ENCODE measurements around the gene LAMA5. TPM values are rescaled to one million over a fixed set of nuclear protein-coding genes. Genes with fewer than 3 reads are reported as not detected.

LAMA5 gene
- total RNA-seq, 2 experiments from 2014 or later, result 0.40 to 0.63 TPM

DNA sequence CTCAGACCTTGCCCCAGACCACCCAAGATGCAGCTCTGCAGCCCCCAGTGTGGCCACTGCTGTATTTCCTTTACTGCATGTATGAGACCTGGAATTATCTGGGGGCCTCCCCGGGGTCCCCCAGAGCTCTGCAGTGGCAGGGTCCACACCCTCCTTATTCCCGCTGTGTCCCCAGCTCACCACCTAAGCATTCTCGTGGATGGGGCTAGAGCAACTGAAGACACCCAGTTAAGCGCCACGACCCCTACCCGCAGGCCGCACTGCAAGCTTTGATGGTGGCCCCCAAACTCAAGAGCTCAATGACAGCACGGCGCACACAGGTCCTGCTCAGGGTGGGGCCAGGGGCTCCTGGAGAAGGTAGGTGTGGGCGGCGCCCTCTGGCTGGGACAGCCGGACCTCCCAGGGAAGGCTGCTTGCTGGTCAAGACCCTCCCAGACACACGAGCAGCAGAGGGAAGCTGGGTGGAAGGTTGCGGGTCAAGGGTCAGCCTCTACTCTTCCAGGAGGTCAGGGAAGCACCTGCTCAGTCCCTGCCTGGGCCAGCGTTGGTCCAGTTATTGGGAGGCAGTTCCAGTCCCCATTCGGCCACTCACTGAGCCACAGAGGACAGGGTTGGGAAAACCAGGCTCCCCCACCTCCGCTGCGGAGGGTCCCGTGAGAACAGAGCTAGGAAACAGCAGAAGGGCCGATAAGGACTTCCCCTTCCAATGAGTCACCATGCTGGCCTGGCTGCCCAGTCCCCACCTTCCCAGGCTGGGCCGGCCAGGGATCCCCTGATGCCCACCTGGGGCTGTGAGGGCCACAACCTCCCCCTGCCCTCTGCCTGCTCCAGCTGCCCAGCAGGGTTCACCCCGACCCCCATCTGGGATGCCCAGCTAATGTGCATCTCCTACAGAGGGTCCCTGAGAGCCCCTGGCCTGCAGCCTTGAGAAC lies 2.9 kb downstream of the LAMA5 start:
- CTCF ChIA-PET, result interaction anchor here (1.3 to 1.9 kb wide), 2 partner anchors 18 to 62 kb away, joined by 5 read pairs; partner anchors contain the start of gene ADRM1
- POLR2A ChIA-PET, result interaction anchor here (1.0 kb wide), 1 partner anchor 62 kb away, joined by 3 read pairs; the partner anchor contains the start of gene ADRM1
- H3K27me3 Mint-ChIP-seq (ENCODE audit: low read depth), result peaks cover 11% of the 10 kb centered on the region

DNA sequence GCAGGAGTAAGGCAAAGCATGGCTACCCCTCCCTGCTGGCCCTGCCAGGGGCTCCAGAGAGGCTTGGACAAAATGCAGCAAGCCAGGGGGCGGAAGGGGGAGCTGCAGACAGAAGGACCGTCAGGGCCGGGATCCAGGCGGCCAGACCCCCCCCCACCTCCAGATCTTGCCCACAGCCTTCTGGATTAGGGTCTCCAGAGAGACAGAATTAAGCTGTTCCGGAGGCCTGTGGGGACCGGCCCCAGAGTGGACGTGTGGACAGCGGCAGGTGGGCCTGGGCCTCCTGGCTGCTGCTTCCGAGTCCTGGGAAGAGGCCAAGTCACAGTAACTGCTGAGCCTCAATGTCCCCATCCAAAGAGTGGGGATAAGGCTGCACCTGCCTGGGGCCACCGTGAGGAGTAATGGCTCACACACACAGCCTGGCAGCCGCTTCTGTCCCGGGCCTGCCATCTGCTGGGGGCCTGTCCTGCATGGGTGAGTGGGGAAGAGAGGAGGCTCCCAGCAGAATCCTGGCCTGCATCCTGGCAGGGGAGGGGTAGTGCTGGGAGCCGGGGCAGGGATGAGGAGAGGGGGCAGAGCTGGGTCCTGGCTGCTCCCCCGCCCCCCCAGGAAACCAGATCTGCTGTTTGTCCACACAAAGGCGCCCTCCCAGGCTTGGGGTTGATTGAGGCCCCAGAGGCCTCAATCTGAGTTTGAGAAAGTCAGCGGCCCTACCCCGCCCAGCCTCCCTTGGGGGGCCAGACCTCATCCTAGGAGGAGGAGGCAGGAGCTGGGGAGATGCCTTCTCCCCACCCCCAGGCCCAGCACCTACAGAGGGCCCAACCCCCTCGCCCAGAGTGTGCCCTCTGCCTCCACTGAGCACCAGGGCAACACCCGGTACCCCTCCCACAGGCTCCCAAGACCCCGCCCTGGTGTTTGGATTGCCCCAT lies 3.9 kb downstream of the LAMA5 start:
- H3K36me3 Mint-ChIP-seq (ENCODE audit: low read depth), result no peaks in the 10 kb centered on the region
- H3K4me1 Mint-ChIP-seq (ENCODE audit: low read depth), result peaks cover 2% of the 10 kb centered on the region
- no peak overlapping the region for H3K4me3 Mint-ChIP-seq
- ChIA-PET POLR2A (interaction anchor here (0.9 to 1.0 kb wide), 2 partner anchors 23 to 61 kb away, joined by 3 read pairs; partner anchors contain the start of genes ADRM1 and RPS21), CTCF (interaction anchor here (1.3 kb wide), 1 partner anchor 19 kb away, joined by 5 read pairs; no protein-coding TSS in a partner anchor)
- H3K9me3 Mint-ChIP-seq (ENCODE audit: insufficient read depth), result no peaks in the 10 kb centered on the region
- H3K27me3 Mint-ChIP-seq (ENCODE audit: low read depth), result peaks cover 4% of the 10 kb centered on the region
- ATAC-seq, result no peak
- H3K27ac Mint-ChIP-seq, result no peak overlapping the region
- DNase-seq, result no peak

More for the DNA sequence above, 2.9 kb downstream of the LAMA5 start:
- peaks cover 2% of the 10 kb centered on the region for H3K4me1 Mint-ChIP-seq (ENCODE audit: low read depth)
- ATAC-seq (no peak), DNase-seq (no peak)
- H3K4me3 Mint-ChIP-seq, result no peak overlapping the region
- no peaks in the 10 kb centered on the region for H3K9me3 Mint-ChIP-seq (ENCODE audit: insufficient read depth)
- no peak overlapping the region for H3K27ac Mint-ChIP-seq
- H3K36me3 Mint-ChIP-seq (ENCODE audit: low read depth), result no peaks in the 10 kb centered on the region

DNA sequence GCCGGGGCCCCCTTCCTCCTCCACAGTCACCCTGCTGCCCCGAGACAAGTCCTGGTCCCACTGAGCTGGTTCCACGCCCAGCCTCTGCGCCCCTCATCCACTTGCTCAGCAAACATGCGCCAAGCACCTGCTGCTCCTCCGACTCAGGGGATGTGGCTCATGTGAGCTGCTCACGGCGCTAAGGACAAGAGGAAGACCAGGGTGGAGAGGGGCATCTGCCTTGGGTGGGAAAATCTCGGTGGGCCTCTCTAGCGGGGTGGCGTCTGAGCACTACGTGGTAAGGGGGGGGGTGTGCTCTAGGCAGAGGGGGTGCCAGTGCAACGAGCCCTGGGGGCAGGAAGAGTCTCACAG lies 4.5 kb downstream of the LAMA5 start:
- H3K4me3 Mint-ChIP-seq, result no peak overlapping the region
- H3K9me3 Mint-ChIP-seq (ENCODE audit: insufficient read depth), result no peaks in the 10 kb centered on the region
- POLR2A ChIA-PET, result interaction anchor here (0.9 kb wide), 1 partner anchor 24 kb away, joined by 3 read pairs; the partner anchor contains the start of gene RPS21

DNA sequence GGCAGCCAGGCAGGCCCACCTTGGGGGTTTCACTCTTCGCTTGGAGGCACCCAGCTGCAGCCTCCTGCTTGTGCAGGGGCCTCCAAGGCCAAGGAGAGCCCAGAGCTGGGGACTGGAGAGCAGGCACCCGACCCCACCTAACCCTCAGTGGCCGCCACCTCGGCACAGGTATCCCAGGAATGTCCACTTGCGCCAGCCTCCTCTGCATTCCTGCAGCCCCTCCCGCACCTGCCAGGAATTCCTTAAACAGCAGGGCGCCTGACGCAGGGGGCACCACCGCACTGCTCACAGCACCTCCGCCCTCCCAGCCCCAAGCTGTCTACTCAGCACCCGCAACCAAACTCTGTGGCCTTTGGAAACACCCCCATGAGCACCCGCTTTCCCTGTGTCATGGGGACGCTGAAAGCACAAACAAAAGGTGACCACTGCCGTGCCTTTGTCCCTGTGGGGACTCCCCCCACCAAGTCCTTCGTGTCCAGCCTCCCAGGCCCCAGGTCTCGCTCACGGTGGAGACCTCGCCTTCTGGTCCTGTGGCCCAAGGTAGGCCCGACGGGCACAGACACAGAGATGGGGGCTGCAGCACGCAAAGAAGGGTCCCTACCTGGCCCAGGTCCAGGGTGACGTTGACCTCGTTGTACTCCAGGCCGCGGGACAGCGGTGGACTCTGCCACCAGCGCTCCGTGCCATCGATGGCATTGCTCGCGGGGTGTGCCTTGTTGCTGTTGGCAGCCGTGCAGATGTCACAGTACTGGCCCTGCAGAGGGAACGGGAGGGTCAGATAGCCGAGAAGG lies 5.1 kb downstream of the LAMA5 start:
- ATAC-seq (no peak), DNase-seq (no peak)
- ChIA-PET POLR2A (no interaction called here), CTCF (no interaction called here)
- no peaks in the 10 kb centered on the region for H3K9me3 Mint-ChIP-seq (ENCODE audit: insufficient read depth)
- no peaks in the 10 kb centered on the region for H3K4me1 Mint-ChIP-seq (ENCODE audit: low read depth)
- H3K4me3 Mint-ChIP-seq, result no peak overlapping the region
- H3K36me3 Mint-ChIP-seq (ENCODE audit: low read depth), result no peaks in the 10 kb centered on the region
- H3K27me3 Mint-ChIP-seq (ENCODE audit: low read depth), result peaks cover 3% of the 10 kb centered on the region
- H3K27ac Mint-ChIP-seq, result no peak overlapping the region

More for the DNA sequence above, 4.5 kb downstream of the LAMA5 start:
- ATAC-seq, result no peak
- no peak for DNase-seq
- H3K36me3 Mint-ChIP-seq (ENCODE audit: low read depth), result no peaks in the 10 kb centered on the region
- peaks cover under 1% of the 10 kb centered on the region for H3K4me1 Mint-ChIP-seq (ENCODE audit: low read depth)
- H3K27me3 Mint-ChIP-seq (ENCODE audit: low read depth), result peaks cover 3% of the 10 kb centered on the region
- CTCF ChIA-PET, result no interaction called here
- H3K27ac Mint-ChIP-seq, result no peak overlapping the region

DNA sequence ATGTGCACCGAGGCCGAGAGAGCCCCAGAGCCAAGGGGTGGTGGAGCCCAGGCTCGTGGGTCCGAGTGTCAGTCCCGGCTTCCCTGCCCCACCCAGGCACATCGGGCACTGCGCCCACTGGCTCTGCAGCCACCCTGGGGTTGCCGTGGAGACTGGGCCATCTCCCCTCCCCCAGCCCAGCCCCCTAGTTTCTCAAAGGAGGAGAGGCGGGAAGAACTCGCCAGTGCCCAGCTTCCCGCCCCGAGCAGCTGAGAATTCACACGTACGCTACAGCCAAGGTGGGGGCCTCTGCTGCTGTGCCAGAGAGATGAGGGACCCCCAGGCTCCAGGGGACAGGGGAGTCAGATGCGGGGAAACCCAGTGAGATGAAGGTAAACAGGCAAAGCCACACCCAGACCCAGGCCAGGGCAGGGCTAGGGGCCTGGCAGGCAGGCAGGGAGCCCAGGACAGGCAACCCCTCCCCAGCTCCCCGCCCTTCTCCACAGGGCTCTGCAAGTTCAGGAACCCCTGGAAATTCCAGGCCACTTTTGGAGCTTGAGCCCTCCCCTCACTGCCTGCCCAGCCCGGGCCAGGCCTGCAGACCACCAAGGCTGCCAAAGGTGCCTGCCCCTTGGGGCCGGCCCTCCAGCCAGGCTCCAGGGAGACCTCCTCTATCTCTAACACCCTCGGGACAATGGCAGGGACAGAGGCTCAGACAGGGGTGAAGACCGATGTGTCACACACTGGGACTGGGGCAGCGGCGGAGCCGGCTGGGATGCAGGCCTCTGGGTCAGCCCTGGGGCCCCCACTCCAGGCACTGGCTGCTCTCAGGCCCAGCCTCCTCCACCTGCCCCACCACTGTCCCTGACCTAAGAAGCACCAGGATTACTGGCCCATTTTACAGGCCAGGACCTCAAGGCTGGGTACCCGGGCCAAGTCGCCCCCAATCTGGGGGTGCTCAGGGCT lies 6.0 kb downstream of the LAMA5 start:
- no peaks in the 10 kb centered on the region for H3K36me3 Mint-ChIP-seq (ENCODE audit: low read depth)
- no peak overlapping the region for H3K4me3 Mint-ChIP-seq
- ChIA-PET POLR2A (no interaction called here), CTCF (no interaction called here)
- DNase-seq, result no peak
- peaks cover 3% of the 10 kb centered on the region for H3K27me3 Mint-ChIP-seq (ENCODE audit: low read depth)
- no peaks in the 10 kb centered on the region for H3K9me3 Mint-ChIP-seq (ENCODE audit: insufficient read depth)
- no peak overlapping the region for H3K27ac Mint-ChIP-seq
- no peaks in the 10 kb centered on the region for H3K4me1 Mint-ChIP-seq (ENCODE audit: low read depth)
- no peak for ATAC-seq

DNA sequence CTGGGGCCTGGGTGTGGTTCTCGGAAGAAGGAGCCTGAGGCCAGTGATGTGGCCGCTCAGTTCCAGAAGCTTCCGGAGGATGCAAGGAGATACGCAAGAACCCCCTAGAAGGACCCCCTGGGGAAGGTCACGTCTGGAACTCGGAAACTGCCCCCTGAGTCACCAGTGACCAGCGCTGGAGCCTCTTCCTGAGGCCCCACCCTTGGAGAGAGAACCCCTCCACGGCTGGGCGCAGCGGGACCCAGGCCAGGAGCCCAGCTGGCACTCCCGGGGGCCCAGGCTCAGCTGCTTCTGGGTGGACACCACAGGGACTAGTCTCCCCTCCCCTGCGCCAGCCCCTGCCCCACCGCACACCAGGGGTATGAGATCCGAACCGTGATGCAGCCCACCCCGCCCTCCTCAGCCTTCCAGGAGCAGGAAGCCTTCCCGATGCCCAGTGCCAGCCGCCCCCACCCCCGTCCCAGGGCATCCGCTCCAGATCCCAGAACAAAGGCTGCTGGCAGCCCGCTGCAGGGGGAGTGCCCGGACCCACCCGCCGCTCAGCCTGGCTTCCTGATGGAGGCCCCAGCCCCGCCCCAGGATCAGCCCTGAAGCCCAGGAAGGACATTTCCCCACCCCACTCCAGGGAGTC lies 7.5 kb downstream of the LAMA5 start:
- ATAC-seq (no peak), DNase-seq (no peak)
- Mint-ChIP-seq H3K36me3 (ENCODE audit: low read depth) (no peaks in the 10 kb centered on the region), H3K4me3 (no peak overlapping the region), H3K4me1 (ENCODE audit: low read depth) (no peaks in the 10 kb centered on the region), H3K27ac (no peak overlapping the region), H3K27me3 (ENCODE audit: low read depth) (no peaks in the 10 kb centered on the region), H3K9me3 (ENCODE audit: insufficient read depth) (no peaks in the 10 kb centered on the region)
- ChIA-PET POLR2A (no interaction called here), CTCF (no interaction called here)

DNA sequence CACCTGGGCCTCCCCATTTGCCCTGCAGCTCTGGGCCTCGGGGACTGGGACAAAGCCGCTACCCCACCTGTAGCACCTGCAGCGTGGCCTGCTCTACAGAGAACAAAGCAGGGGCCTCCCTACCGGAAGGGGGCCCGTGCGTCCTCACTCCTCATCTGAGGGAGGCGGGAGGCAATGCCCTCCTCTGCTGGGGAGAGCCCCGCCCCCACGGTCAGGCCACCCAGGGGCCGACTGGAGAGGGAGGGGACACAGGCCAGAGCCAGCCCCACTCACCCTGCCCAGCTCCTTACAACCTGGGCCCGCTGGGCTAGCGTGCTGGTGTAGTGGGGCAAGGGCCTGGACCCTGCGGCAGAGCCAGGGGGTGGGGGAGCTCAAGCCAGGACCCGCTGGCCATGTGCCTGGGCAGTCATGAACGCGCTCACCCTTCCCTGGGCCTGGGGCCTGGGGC lies 8.0 kb downstream of the LAMA5 start:
- DNase-seq (no peak), ATAC-seq (no peak)
- no peak overlapping the region for H3K27ac Mint-ChIP-seq
- ChIA-PET CTCF (no interaction called here), POLR2A (no interaction called here)
- H3K27me3 Mint-ChIP-seq (ENCODE audit: low read depth), result no peaks in the 10 kb centered on the region
- H3K4me1 Mint-ChIP-seq (ENCODE audit: low read depth), result no peaks in the 10 kb centered on the region
- H3K9me3 Mint-ChIP-seq (ENCODE audit: insufficient read depth), result no peaks in the 10 kb centered on the region
- no peak overlapping the region for H3K4me3 Mint-ChIP-seq
- no peaks in the 10 kb centered on the region for H3K36me3 Mint-ChIP-seq (ENCODE audit: low read depth)

DNA sequence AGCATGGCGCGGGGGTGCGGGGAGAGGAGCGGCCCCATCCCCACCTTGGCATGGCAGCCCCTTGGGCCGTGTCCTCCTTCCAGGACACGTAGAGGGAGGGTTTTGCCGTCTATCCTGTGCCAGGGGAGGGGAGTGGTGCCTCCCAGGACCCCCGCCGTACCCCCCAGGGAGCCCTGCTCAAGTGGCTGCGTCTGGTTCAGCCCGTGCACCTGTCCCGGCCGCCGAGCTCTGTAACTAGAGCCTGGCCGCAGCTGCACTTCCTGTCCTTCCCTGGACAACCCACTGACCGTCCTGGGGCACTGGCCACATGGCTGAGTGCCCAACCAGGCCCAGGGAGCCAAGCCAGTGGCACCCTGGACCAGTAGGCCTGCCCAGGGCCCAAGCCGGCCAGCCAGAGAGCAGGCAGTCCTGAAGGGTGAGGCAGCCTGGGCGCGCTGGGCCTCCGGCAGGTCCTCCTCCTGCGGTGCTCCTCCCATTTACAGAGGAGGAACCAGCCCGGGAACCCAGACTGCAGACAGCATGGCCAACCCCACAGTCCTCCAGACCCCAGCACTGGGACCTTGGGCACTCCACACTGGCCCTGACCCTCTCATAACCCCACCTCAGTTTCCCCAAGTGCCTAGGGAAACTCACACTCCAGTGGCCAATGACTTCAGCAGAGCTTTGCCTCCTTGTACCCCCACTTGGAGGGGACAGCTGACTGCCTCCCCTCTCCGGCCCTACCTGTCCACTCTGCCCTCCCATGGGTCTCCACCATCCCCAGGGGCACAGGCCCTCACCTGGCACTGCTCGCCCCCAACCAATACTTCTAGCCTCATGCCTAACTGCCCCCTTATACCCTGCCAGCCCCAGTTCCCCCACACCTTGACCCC lies 8.7 kb downstream of the LAMA5 start:
- ATAC-seq, result no peak
- Mint-ChIP-seq H3K36me3 (ENCODE audit: low read depth) (no peaks in the 10 kb centered on the region), H3K4me3 (no peak overlapping the region), H3K27me3 (ENCODE audit: low read depth) (no peaks in the 10 kb centered on the region), H3K9me3 (ENCODE audit: insufficient read depth) (no peaks in the 10 kb centered on the region), H3K27ac (no peak overlapping the region), H3K4me1 (ENCODE audit: low read depth) (no peaks in the 10 kb centered on the region)
- DNase-seq, result no peak
- POLR2A ChIA-PET, result no interaction called here
- CTCF ChIA-PET, result no interaction called here

DNA sequence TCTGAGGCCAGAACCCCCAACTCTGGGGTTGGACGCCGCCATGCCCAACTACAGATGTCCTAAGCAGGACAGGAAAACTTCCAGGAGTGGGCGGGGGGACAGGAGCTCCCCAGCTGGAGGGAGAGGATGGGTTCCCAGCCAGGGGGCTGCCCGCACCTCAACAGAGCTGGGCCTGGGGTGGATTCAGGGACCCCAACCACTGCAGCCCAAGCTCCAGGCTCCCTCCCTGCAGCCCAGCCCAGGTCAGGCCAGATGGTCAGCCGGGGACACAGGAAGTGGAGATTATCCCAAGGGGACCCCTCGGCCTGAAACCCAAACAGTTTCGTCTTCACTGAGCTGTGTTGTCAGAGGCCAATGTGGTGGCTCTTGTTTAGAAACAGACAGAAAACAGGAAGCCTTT lies 9.4 kb downstream of the LAMA5 start:
- Mint-ChIP-seq H3K9me3 (ENCODE audit: insufficient read depth) (no peaks in the 10 kb centered on the region), H3K27ac (no peak overlapping the region)
- POLR2A ChIA-PET, result no interaction called here

DNA sequence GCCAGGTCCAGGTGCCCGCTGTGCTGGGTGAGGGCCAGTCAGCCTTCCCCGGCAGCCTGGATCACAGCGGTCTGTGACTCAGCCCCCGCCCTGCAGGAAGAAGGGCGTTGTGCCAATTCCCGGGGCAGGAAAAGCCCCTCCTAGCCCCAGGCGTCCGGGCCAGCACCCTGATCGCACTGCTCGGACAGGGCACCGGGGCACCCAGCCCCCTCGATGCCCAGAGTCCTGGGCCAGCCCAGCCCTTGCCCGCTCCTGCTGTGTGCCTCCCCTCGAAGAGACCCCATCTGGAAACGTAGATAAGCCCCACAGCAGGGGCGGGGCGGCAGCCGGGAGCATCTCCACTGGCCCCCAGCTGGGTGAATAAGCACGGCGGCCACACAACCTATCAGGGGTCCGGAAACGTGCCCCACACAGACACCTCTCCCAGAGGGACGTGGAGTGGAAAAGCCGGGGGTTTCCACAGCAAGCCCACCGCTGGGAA lies 9.9 kb downstream of the LAMA5 start:
- Mint-ChIP-seq H3K4me1 (ENCODE audit: low read depth) (no peaks in the 10 kb centered on the region), H3K4me3 (no peak overlapping the region), H3K27ac (no peak overlapping the region), H3K27me3 (ENCODE audit: low read depth) (no peaks in the 10 kb centered on the region), H3K36me3 (ENCODE audit: low read depth) (no peaks in the 10 kb centered on the region), H3K9me3 (ENCODE audit: insufficient read depth) (no peaks in the 10 kb centered on the region)
- ChIA-PET CTCF (no interaction called here), POLR2A (no interaction called here)
- ATAC-seq, result no peak
- DNase-seq, result no peak

More for the DNA sequence above, 9.4 kb downstream of the LAMA5 start:
- ATAC-seq (no peak), DNase-seq (no peak)
- Mint-ChIP-seq H3K4me3 (no peak overlapping the region), H3K36me3 (ENCODE audit: low read depth) (no peaks in the 10 kb centered on the region), H3K4me1 (ENCODE audit: low read depth) (no peaks in the 10 kb centered on the region), H3K27me3 (ENCODE audit: low read depth) (no peaks in the 10 kb centered on the region)
- CTCF ChIA-PET, result no interaction called here

Data from activated CD8-positive, alpha-beta T cell treated with anti-CD3 and anti-CD28 coated beads, Interleukin-2, amount 10 ng/mL, durations not matched to agents 7 days and 5 days (primary cell).